ENCODE data around the gene TRPM7. TPM values are rescaled to one million over a fixed set of nuclear protein-coding genes. Genes with fewer than 3 reads are reported as not detected.

The TRPM7 gene
- total and polyA plus RNA-seq, 9 of the 15 experiments (the other 6 are each of a cell fraction or from before 2014, with no cell fraction given), result 12.3 to 59.2 (median 31.5) TPM

Small RNA genes lying within 50 kb of the gene (small RNA-seq; reads per million reads assigned to genes)
- gene RN7SL354P, result not detected

Other genes starting within 250 kb of the TRPM7 start
- gene USP50, start 140.1 kb downstream of the TRPM7 start, total RNA-seq (2014; rRNA removed), result not detected in 2 replicates
- not detected in 2 replicates for gene USP50, start 140.1 kb downstream of the TRPM7 start, total RNA-seq (2014; rRNA removed; fragmentation: Illumina TruSeq; extraction: Trizol)
- not detected in 2 replicates for gene USP50, start 140.1 kb downstream of the TRPM7 start, total RNA-seq (2015; rRNA removed; fragmentation: Illumina TruSeq; extraction: Trizol)
- gene USP50, start 140.1 kb downstream of the TRPM7 start, total RNA-seq (2021), result not detected in 2 replicates
- not detected in 2 replicates for gene USP50, start 140.1 kb downstream of the TRPM7 start, polyA plus RNA-seq (2011; rRNA removed)
- gene USP50, start 140.1 kb downstream of the TRPM7 start, polyA plus RNA-seq (2014; fragmentation: Illumina TruSeq; extraction: Trizol), result not detected in 2 replicates
- gene USP50, start 140.1 kb downstream of the TRPM7 start, polyA plus RNA-seq (2014; fragmentation: Nextera tagmentation; extraction: Ambion mirVana), result not detected
- not detected in 2 replicates for gene USP50, start 140.1 kb downstream of the TRPM7 start, polyA plus RNA-seq (2014; rRNA removed)
- gene SPPL2A, start 78.9 kb upstream of the TRPM7 start, total RNA-seq (2014; rRNA removed), result 29.1 and 32.2 TPM in 2 replicates
- gene SPPL2A, start 78.9 kb upstream of the TRPM7 start, total RNA-seq (2014; rRNA removed; fragmentation: Illumina TruSeq; extraction: Trizol), result 66.1 and 71.1 TPM in 2 replicates
- 35.7 and 41.8 TPM in 2 replicates for gene SPPL2A, start 78.9 kb upstream of the TRPM7 start, total RNA-seq (2015; rRNA removed; fragmentation: Illumina TruSeq; extraction: Trizol)
- gene SPPL2A, start 78.9 kb upstream of the TRPM7 start, total RNA-seq (2021), result 52.0 and 54.5 TPM in 2 replicates
- 39.8 and 58.1 TPM in 2 replicates for gene SPPL2A, start 78.9 kb upstream of the TRPM7 start, polyA plus RNA-seq (2011; rRNA removed)
- gene SPPL2A, start 78.9 kb upstream of the TRPM7 start, polyA plus RNA-seq (2014; fragmentation: Illumina TruSeq; extraction: Trizol), result 38.0 and 42.8 TPM in 2 replicates
- 10 to 100 TPM in 1 of 2 experiments, 1 to 10 TPM in 1; 9.8 to 14.7 TPM for gene SPPL2A, start 78.9 kb upstream of the TRPM7 start, polyA plus RNA-seq (2014; fragmentation: Nextera tagmentation; extraction: Ambion mirVana)
- 40.0 and 47.3 TPM in 2 replicates for gene SPPL2A, start 78.9 kb upstream of the TRPM7 start, polyA plus RNA-seq (2014; rRNA removed)
- gene AP4E1, start 221.9 kb upstream of the TRPM7 start, total RNA-seq (2014; rRNA removed), result 4.3 and 5.3 TPM in 2 replicates
- 11.5 and 12.6 TPM in 2 replicates for gene AP4E1, start 221.9 kb upstream of the TRPM7 start, total RNA-seq (2014; rRNA removed; fragmentation: Illumina TruSeq; extraction: Trizol)
- gene AP4E1, start 221.9 kb upstream of the TRPM7 start, total RNA-seq (2015; rRNA removed; fragmentation: Illumina TruSeq; extraction: Trizol), result 8.9 and 10.2 TPM in 2 replicates
- 9.2 and 9.3 TPM in 2 replicates for gene AP4E1, start 221.9 kb upstream of the TRPM7 start, total RNA-seq (2021)
- 3.0 and 4.4 TPM in 2 replicates for gene AP4E1, start 221.9 kb upstream of the TRPM7 start, polyA plus RNA-seq (2011; rRNA removed)
- 6.6 and 7.9 TPM in 2 replicates for gene AP4E1, start 221.9 kb upstream of the TRPM7 start, polyA plus RNA-seq (2014; fragmentation: Illumina TruSeq; extraction: Trizol)
- 1 to 10 TPM; 1.3 to 2.2 TPM for gene AP4E1, start 221.9 kb upstream of the TRPM7 start, polyA plus RNA-seq (2014; fragmentation: Nextera tagmentation; extraction: Ambion mirVana)
- 3.7 and 4.5 TPM in 2 replicates for gene AP4E1, start 221.9 kb upstream of the TRPM7 start, polyA plus RNA-seq (2014; rRNA removed)